CD14-positive monocyte (primary cell): ENCODE measurements around the gene SPRYD7. TPM values are rescaled to one million over a fixed set of nuclear protein-coding genes. Genes with fewer than 3 reads are reported as not detected.

ENCODE experiments used
- DNase-seq, 3 donors: peaks; one replicate each; pipeline ENCODE4 v3.0.0-alpha.2; 2011 to 2022
- H2AFZ ChIP-seq: 2 replicates; pipeline ENCODE4 v1.6.0; 2012; ENCODE audit warnings: mild to moderate bottlenecking, low read depth, low read length, inconsistent platforms; ENCODE audit not compliant: insufficient read depth, poor library complexity, severe bottlenecking
- H3K27ac ChIP-seq, 2 donors: 1 replicate in 1 of 2; 2 replicates in 1 of 2; pipeline ENCODE4 v1.5.1; 2012 to 2013; ENCODE audit warnings: low read length in 2 of 2, control low read depth in 1 of 2, inconsistent platforms in 1 of 2, low read depth in 1 of 2, mild to moderate bottlenecking in 1 of 2
- H3K27me3 ChIP-seq, 2 donors: one replicate each; pipeline versions ENCODE4 v1.6.0 to v1.6.1; 2011 to 2013; ENCODE audit warnings: low read length in 2 of 2; ENCODE audit not compliant: control insufficient read depth in 2 of 2, insufficient read depth in 2 of 2
- H3K36me3 ChIP-seq, 2 donors: replicated peaks in 1 of 2; 1 replicate in 1 of 2; 2 replicates in 1 of 2; pipeline versions ENCODE4 v1.5.1 to v1.6.1; 2012 to 2013; ENCODE audit warnings: low read length in 2 of 2, control low read depth in 1 of 2, inconsistent platforms in 1 of 2, mild to moderate bottlenecking in 1 of 2; ENCODE audit not compliant: insufficient read depth in 2 of 2, control insufficient read depth in 1 of 2
- H3K4me1 ChIP-seq, 2 donors: 1 replicate in 1 of 2; 2 replicates in 1 of 2; pipeline versions ENCODE4 v1.5.1 to v1.6.1; 2012 to 2013; ENCODE audit warnings: low read length in 2 of 2, control low read depth in 1 of 2, inconsistent platforms in 1 of 2, mild to moderate bottlenecking in 1 of 2, moderate library complexity in 1 of 2; ENCODE audit not compliant: insufficient read depth in 2 of 2, control insufficient read depth in 1 of 2
- H3K4me2 ChIP-seq: replicated peaks from 2 replicates; pipeline ENCODE3; 2012; ENCODE audit warnings: low read length, moderate library complexity, mild to moderate bottlenecking; ENCODE audit not compliant: poor library complexity, severe bottlenecking; ENCODE audit errors: extremely low read depth
- H3K4me3 ChIP-seq, 3 experiments: fragments of 200-600 bp in 1 of 3; sonication (generic) in 1 of 3; replicated peaks in 1 of 3; 1 replicate in 2 of 3; 2 replicates in 1 of 3; pipeline ENCODE4 v1.5.1; 2011 to 2013; ENCODE audit warnings: low read length in 3 of 3, mild to moderate bottlenecking in 3 of 3, control low read depth in 2 of 3, low read depth in 2 of 3, inconsistent platforms in 1 of 3, moderate library complexity in 1 of 3
- H3K79me2 ChIP-seq: 2 replicates; pipeline ENCODE4 v1.6.0; 2012; ENCODE audit warnings: mild to moderate bottlenecking, control low read depth, inconsistent platforms, low read length, moderate library complexity; ENCODE audit not compliant: insufficient read depth
- H3K9ac ChIP-seq: 2 replicates; pipeline ENCODE4 v1.6.0; 2017; ENCODE audit warnings: low read length, mild to moderate bottlenecking; ENCODE audit not compliant: insufficient read depth, poor library complexity, severe bottlenecking
- H3K9me3 ChIP-seq, 2 donors: replicated peaks in 1 of 2; 1 replicate in 1 of 2; 2 replicates in 1 of 2; pipeline versions ENCODE4 v1.5.1 to v1.6.1; 2012 to 2013; ENCODE audit warnings: low read length in 2 of 2, control low read depth in 1 of 2; ENCODE audit not compliant: control insufficient read depth in 1 of 2, insufficient read depth in 1 of 2
- H4K20me1 ChIP-seq: 2 replicates; pipeline ENCODE4 v1.6.0; 2012; ENCODE audit warnings: mild to moderate bottlenecking, low read length, control low read depth, moderate library complexity; ENCODE audit not compliant: insufficient read depth
- H3K27ac Mint-ChIP-seq, 7 donors: one replicate each; pipeline ENCODE4 v1.8.0; 2020; ENCODE audit warnings: mild to moderate bottlenecking in 7 of 7, mixed read lengths in 7 of 7, moderate library complexity in 6 of 7, inconsistent platforms in 2 of 7
- H3K27me3 Mint-ChIP-seq, 3 donors: one replicate each; pipeline ENCODE4 v1.8.0; 2021 to 2022; ENCODE audit warnings: low read depth in 3 of 3, mild to moderate bottlenecking in 3 of 3, mixed read lengths in 3 of 3, moderate library complexity in 3 of 3, inconsistent platforms in 1 of 3
- H3K36me3 Mint-ChIP-seq, 2 donors: one replicate each; pipeline ENCODE4 v1.8.0; 2020; ENCODE audit warnings: mixed read lengths in 2 of 2, inconsistent platforms in 1 of 2, mild to moderate bottlenecking in 1 of 2
- H3K4me1 Mint-ChIP-seq: one replicate; pipeline ENCODE4 v1.8.0; 2020; ENCODE audit warnings: mild to moderate bottlenecking, mixed read lengths
- H3K4me3 Mint-ChIP-seq, 2 donors: one replicate each; pipeline ENCODE4 v1.8.0; 2020; ENCODE audit warnings: mild to moderate bottlenecking in 2 of 2, mixed read lengths in 2 of 2, moderate library complexity in 1 of 2
- H3K9me3 Mint-ChIP-seq, 7 donors: one replicate each; pipeline ENCODE4 v1.8.0; 2020 to 2022; ENCODE audit warnings: mixed read lengths in 7 of 7, mild to moderate bottlenecking in 6 of 7, moderate library complexity in 6 of 7, inconsistent platforms in 2 of 7
- CTCF ChIP-seq: fragments of 200-600 bp; IDR thresholded peaks from one replicate; pipeline ENCODE4 v1.8.0; 2022; ENCODE audit warnings: antibody characterized with exemption, mild to moderate bottlenecking
- WGBS: methylation state at CpG from one replicate; pipeline ENCODE4 v1.1.5; 2013; ENCODE audit warnings: missing lambda C conversion rate; ENCODE audit not compliant: insufficient coverage; 5-methylcytosine and 5-hydroxymethylcytosine counted together
- intact Hi-C, 2 donors: fragments of 100-400 bp; cut with micrococcal nuclease; formaldehyde crosslinking; loops; one replicate each; pipeline versions ENCODE4 v1.15.0 to v1.15.1; 2023
- polyA plus RNA-seq, 3 donors: library from polyadenylated mRNA; depleted of rRNA in 1 of 3; unstranded in 2 of 3; stranded (reverse) in 1 of 3; fragments of 300-500 nt in 2 of 3; fragments of >200 nt in 1 of 3; fragmentation: Illumina TruSeq in 2 of 3; gene quantifications; 1 replicate in 2 of 3; 2 replicates in 1 of 3; pipeline ENCODE4 v1.2.3, GENCODE V29; 2012 to 2021

Gene SPRYD7
- polyA plus RNA-seq, 3 donors: 1.1 to 2.3 (median 1.2) TPM

GRCh38 chr13:49897713-49898112 is 38.4 kb downstream of the SPRYD7 start:
- WGBS: 94% methylated on average over 2 of the region's 3 CpGs
- Mint-ChIP-seq H3K27ac (peak overlapping the region in 1 of 7 donors; percentile 25), H3K27me3 (peaks cover 0 to 1% (median 0%) of the 10 kb centered on the region in 3 donors), H3K4me3 (no peak overlapping the region), H3K4me1 (no peaks in the 10 kb centered on the region), H3K9me3 (peaks cover 0 to 5% (median 2%) of the 10 kb centered on the region in 7 donors), H3K36me3 (no peaks in the 10 kb centered on the region)
- no peaks in the 10 kb centered on the region for H3K79me2 ChIP-seq
- H3K4me2 ChIP-seq: no peak overlapping the region
- TF ChIP-seq CTCF: no peak
- H3K27me3 ChIP-seq: no peaks in the 10 kb centered on the region
- H3K4me1 ChIP-seq: no peaks in the 10 kb centered on the region
- intact Hi-C loops: no loop called here
- H3K9ac ChIP-seq: no peak overlapping the region
- no peak overlapping the region for H3K4me3 ChIP-seq
- no peaks in the 10 kb centered on the region for H4K20me1 ChIP-seq
- no peak overlapping the region for H3K27ac ChIP-seq
- no peak for DNase-seq
- H2AFZ ChIP-seq: no peak overlapping the region
- H3K9me3 ChIP-seq: peaks cover 0 to 3% of the 10 kb centered on the region in 2 donors
- H3K36me3 ChIP-seq: no peaks in the 10 kb centered on the region

DNA sequence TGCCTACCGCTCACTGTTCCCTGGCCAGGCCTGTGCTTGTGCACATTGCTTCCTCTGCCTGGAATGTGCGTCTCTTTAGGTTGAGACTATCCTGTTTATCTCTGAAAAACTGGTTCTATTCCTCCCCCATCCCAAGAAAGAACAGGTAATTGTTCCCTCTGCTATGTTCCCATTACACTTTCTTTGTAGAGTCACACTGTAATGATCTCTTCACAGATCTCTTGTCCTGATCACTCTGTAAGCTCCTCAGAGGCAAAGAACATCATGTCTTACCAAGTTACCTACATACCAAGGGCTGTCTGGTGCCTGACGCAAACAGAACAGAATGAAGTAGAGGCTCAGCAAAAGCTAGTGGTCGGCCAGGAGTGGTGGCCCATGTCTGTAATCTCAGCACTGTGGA is 40.3 kb downstream of the SPRYD7 start:
- Mint-ChIP-seq H3K4me3 (no peak overlapping the region), H3K36me3 (no peaks in the 10 kb centered on the region), H3K27ac (no peak overlapping the region), H3K4me1 (no peaks in the 10 kb centered on the region), H3K9me3 (peaks cover 0 to 4% (median 2%) of the 10 kb centered on the region in 7 donors), H3K27me3 (peaks cover 0 to 1% (median 0%) of the 10 kb centered on the region in 3 donors)
- Histone ChIP-seq H3K9ac (no peak overlapping the region), H2AFZ (no peak overlapping the region), H3K27ac (no peak overlapping the region), H3K4me3 (no peak overlapping the region), H3K36me3 (no peaks in the 10 kb centered on the region), H3K4me1 (no peaks in the 10 kb centered on the region), H3K79me2 (no peaks in the 10 kb centered on the region), H4K20me1 (no peaks in the 10 kb centered on the region), H3K9me3 (peaks cover 0 to 3% of the 10 kb centered on the region in 2 donors), H3K27me3 (no peaks in the 10 kb centered on the region), H3K4me2 (no peak overlapping the region)
- WGBS: 96% methylated on average over 3 of the region's 4 CpGs
- DNase-seq: no peak
- TF ChIP-seq CTCF: no peak
- intact Hi-C loops: no loop called here
